MG63 (cell line): ENCODE results near the gene LMNTD2. TPM values are rescaled to one million over a fixed set of nuclear protein-coding genes. Genes with fewer than 3 reads are reported as not detected.
A peak's percentile ranks its signal among the peaks of the same experiment; 100 is the strongest.

ENCODE experiments used
- DNase-seq: peaks from one replicate; pipeline ENCODE4 v3.0.0-alpha.2; 2020
- H3K27me3 ChIP-seq: fragments of 250-450 bp; sonication (Bioruptor Pico); 2 replicates; pipeline ENCODE4 v1.5.1; 2020; ENCODE audit warnings: mild to moderate bottlenecking, moderate library complexity
- H3K36me3 ChIP-seq: fragments of 250-450 bp; sonication (Bioruptor Pico); 2 replicates; pipeline ENCODE4 v1.5.1; 2020; ENCODE audit warnings: mild to moderate bottlenecking, moderate library complexity
- H3K4me3 ChIP-seq: fragments of 250-450 bp; sonication (Bioruptor Pico); 2 replicates; pipeline ENCODE4 v1.5.1; 2020; ENCODE audit warnings: mild to moderate bottlenecking, moderate library complexity
- H3K9me3 ChIP-seq: fragments of 250-450 bp; sonication (Bioruptor Pico); 2 replicates; pipeline ENCODE4 v1.5.1; 2020; ENCODE audit warnings: mild to moderate bottlenecking, moderate library complexity
- total RNA-seq: library from RNA; depleted of rRNA; stranded (reverse); fragments of >200 nt; shearing (Covaris generic); gene quantifications from 2 replicates; pipeline ENCODE4 v1.2.3, GENCODE V29; 2014; ENCODE audit warnings: low replicate concordance

LMNTD2 gene
- total RNA-seq, 1 experiment from 2014 or later: 0.20 TPM

DNA sequence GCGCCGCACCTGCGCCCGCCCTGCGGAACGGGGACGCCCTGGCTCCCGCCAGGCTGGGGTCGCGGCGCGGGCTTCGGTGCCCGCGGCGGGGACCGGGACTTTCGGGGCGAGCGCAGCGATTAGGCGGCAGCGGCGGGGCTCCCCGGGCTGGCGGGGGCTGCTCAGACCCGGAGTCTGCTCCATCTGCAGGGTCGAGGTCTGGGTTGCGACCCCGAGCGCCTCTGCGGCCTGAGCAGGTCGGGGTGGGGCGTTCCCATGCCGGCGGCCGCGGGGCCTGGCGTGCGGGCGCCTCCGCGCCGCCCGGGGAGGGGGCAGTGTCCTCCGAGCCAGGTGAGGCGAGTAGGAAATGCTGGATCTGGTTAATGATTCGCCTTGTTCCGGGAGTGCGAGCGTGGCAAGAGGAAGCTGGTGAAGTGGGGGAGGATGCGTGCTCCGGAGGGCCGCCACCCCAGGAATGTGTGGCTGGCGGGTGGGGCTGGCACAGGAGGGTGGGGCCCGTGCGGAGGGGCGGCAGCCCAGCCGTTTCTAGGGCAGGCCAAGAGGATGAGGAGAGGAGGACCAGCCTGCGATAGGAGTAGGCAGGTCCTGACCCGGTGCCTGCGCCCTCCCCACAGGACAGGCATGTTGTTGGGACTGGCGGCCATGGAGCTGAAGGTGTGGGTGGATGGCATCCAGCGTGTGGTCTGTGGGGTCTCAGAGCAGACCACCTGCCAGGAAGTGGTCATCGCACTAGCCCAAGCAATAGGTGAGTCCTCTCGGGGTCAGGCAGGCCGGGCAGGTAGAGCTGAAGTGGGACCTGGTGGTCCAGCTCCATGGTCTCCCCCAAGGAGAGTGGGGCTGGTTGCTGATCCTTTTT lies 838 bp upstream of the LMNTD2 start:
- Histone ChIP-seq H3K9me3 (no peaks in the 10 kb centered on the region), H3K4me3 (peak overlapping the region; percentile 50), H3K36me3 (no peaks in the 10 kb centered on the region), H3K27me3 (peaks cover 2% of the 10 kb centered on the region)
- peak; percentile 44 for DNase-seq

DNA sequence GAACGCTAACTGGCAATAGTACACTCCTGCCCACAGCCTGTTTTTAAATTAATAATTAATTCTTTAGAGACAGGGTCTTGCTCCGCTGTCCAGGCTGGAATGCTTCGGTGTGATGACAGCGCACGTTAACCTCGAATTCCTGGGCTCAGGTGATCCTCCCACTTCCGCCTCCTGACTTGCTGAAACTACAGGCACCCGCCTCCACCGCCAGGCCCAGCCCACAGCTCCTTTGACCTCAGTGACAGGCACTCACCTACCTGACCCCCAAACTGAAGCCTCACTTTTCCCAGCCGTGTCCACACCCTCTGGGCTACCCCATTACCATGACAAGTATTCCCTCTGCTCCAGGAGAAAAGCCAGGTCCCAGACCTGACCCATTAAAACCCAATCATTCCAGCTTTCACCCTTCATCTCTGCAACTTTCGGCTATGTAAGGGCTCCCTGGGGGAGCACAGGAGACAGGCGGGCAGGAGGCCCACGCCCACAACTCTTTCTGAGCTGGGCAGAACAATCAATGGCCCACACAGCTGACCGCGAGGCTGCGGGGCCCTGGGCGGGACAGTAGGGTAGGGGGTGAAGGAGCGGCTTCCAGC lies 730 bp downstream of the LMNTD2 start:
- Histone ChIP-seq H3K36me3 (no peaks in the 10 kb centered on the region), H3K9me3 (no peaks in the 10 kb centered on the region), H3K4me3 (peak overlapping the region; percentile 50; the same call in 1 of the 2 replicates), H3K27me3 (peaks cover 12% of the 10 kb centered on the region)
- no peak for DNase-seq

DNA sequence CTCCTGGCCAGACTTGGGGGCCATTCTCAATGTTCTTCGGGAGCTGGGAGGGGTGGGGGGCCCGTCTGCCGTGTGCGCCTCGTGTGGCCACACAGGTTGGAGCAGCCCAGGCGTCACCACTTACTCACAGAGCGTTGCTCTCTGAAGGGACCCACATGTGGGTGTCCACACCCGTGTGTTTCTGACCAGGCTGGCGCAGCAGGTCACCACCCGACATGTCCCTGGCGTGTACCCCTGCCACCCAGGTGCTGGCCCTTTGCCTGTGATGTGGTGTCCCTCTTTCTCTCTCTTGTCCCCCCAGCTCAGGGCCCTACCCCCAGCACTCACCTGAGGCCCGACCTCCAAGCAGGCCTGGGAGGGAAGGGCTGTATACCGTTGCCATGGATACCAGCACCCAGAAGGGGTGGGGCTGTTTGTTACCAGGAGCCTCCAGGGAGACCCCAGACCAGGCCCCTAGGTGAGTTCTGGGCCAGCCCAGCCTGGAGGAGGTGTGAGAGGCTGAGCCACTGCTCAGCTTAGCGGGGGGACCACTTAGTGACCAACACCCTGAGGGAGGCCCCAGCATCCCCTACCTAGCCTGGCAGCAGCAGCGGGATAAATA lies 1.4 kb downstream of the LMNTD2 start:
- no peaks in the 10 kb centered on the region for H3K36me3 ChIP-seq
- peaks cover 12% of the 10 kb centered on the region for H3K27me3 ChIP-seq
- no peaks in the 10 kb centered on the region for H3K9me3 ChIP-seq
- DNase-seq: no peak
- H3K4me3 ChIP-seq: no peak overlapping the region

DNA sequence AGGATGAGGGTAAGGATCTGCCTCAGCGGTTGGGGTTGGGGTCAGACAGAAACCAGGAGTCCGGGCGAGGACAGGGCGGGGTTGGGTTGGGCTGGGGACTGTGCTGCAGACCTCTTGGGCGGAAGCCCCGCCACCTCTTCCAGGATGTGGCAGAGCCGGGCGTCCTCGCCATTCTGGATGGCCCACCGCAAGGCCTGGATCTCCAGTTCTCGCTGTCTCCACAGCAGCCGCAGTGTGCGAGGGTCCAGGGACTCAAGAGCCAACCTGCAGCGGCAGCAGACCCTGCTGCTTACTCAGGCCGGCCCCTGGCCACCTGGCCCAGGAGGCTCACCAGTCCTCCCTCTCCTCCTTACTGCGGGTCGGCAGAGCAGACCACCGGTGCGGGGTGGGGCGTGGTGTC lies 2.0 kb downstream of the LMNTD2 start:
- no peaks in the 10 kb centered on the region for H3K36me3 ChIP-seq
- DNase-seq: no peak
- peaks cover 12% of the 10 kb centered on the region for H3K27me3 ChIP-seq
- no peaks in the 10 kb centered on the region for H3K9me3 ChIP-seq
- H3K4me3 ChIP-seq: no peak overlapping the region

DNA sequence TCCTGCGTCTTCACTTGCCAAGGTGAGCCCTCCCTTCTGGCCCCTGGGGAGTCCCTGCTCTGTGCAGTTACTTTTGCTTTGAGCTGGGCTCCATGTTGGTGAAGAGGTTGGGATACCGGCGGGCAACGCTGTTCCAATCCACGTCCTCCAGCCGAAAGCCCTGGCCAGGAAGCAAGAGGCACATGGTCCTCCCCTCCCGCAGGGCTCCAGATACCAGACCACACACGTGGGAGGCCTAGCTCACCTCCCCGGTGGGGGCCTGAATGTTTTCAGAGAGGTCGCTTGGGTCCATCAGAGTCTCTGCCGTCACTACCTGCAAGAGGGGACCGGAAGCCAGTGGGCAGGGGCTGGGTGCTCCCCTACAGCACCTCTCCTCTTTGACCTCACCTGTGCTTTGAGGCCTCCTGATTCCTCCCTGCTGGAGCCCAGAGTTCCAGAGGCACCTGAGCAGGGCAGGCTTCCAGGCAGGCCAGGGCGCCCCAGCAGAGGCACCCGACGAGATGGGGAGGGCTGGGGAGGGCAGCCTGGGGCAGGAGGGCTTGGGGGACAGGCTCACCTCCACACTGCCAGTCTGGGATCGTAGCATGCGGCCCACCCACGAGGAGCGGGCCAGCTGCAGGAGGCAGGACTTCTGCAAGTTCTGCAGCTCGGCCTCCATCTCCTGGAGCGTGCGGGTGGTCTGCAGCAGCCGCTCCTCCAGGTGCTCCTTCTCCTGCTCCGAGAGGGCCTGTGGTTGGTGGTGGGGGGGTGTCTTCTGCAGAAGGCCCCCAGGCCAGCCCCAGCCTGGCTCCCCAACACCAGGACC lies 3.0 kb downstream of the LMNTD2 start:
- Histone ChIP-seq H3K4me3 (no peak overlapping the region), H3K27me3 (peaks cover 12% of the 10 kb centered on the region)
- DNase-seq: no peak

DNA sequence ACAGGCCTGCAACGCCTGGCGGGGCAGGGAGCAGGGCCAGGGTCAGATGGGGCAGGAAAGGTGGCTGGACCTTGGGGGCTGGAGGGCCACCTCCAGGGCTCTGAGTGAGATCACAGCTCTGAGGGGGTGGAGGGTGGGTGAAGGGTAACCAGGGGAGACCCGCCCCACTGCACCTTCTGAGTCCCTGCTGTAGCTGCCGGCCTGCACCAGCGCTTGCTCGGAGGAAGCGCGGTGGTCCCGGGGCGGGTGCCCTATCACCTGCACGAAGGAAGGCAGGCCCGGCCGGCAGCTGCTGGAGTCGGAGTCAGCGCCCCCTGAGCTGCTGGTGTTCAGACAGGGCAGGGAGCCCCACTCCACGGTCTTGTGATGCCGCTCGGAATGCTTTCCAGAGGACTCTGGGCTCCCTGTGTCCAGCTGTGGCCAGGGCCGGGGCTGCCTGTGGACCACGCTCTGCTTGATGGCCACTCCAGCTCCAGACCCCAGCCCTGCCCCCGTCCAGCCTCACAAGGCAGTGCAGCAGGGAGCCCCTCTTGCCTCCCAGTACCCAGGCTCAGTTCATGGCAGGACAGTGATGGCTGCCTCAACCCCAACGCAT lies 3.8 kb downstream of the LMNTD2 start:
- Histone ChIP-seq H3K27me3 (peaks cover 12% of the 10 kb centered on the region), H3K4me3 (no peak overlapping the region), H3K36me3 (no peaks in the 10 kb centered on the region), H3K9me3 (no peaks in the 10 kb centered on the region)
- DNase-seq: no peak

More for the DNA sequence above, 3.0 kb downstream of the LMNTD2 start:
- Histone ChIP-seq H3K36me3 (no peaks in the 10 kb centered on the region), H3K9me3 (no peaks in the 10 kb centered on the region)

DNA sequence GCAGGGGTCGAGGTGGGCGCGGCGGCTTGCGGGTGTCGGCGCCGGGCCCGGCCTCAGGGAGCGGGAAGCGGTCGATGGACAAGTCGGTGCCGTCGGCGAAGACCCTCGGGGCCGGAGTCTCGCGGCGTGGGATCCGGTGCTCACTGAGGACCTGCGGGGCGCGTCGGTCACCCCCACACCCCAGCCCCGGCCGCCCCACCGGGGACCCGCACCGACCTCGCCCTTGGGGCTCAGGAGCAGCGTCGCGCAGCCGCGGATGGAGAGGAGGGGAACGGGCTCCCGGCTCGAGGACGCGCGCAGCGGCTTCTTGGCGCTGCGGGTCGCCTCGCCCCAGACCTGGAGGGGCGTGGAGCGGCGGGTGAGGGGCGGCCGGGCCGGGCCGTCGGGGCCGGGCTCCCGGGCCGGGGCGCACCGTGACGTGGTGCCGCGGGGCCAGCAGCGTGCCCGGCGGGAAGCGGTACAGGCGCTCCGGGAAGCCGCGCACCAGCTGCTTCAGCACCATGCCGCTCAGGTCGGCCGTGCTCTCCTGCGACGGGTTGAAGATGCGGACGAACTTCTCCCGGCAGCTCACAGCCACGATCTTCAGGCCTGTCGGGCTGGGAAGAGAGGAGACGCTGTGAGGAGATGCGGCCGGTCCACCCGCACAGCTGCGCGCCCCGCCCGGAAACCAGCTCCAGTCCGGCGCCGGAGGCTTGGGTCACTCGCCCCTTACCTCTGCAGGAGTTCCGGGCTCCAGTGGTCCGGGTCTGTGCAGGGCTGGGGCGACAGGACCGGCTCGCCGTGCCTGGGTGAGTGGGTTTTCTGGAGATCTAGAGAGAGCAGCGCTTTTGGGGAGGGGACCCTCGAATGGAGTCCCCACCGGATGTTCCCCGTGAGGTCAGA lies 4.5 kb downstream of the LMNTD2 start:
- DNase-seq: no peak
- peaks cover 12% of the 10 kb centered on the region for H3K27me3 ChIP-seq
- no peak overlapping the region for H3K4me3 ChIP-seq
- H3K36me3 ChIP-seq: no peaks in the 10 kb centered on the region
- no peaks in the 10 kb centered on the region for H3K9me3 ChIP-seq

DNA sequence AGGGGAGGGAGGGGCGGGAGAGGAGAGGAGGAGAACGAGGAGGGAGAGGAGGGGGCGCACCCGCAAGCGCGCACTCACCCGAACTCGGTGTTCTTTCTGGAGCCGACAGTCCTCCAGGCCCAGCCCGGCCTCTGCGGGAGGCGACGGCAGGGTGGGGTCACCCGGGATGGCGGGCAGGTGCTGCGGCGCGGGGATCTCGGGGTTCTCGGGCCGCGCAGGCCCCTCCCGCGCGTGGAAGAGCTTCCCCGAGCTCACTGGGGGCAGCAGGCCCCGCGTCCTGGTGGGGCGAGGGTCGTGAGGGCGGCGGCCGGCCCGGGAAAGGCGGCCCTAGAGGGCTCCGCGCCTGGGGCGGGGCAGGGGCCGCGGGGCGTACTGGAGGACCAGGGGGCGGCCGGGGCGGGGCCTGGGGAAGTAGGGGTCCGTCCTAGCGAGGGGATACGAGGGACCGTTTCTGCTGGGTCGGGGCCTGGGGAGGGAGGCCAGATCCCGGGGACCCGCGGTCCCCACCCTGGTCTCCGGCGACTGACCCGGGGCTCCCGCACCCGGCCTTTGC lies 5.2 kb downstream of the LMNTD2 start:
- Histone ChIP-seq H3K27me3 (peaks cover 12% of the 10 kb centered on the region), H3K4me3 (no peak overlapping the region), H3K9me3 (no peaks in the 10 kb centered on the region), H3K36me3 (no peaks in the 10 kb centered on the region)
- DNase-seq: no peak

DNA sequence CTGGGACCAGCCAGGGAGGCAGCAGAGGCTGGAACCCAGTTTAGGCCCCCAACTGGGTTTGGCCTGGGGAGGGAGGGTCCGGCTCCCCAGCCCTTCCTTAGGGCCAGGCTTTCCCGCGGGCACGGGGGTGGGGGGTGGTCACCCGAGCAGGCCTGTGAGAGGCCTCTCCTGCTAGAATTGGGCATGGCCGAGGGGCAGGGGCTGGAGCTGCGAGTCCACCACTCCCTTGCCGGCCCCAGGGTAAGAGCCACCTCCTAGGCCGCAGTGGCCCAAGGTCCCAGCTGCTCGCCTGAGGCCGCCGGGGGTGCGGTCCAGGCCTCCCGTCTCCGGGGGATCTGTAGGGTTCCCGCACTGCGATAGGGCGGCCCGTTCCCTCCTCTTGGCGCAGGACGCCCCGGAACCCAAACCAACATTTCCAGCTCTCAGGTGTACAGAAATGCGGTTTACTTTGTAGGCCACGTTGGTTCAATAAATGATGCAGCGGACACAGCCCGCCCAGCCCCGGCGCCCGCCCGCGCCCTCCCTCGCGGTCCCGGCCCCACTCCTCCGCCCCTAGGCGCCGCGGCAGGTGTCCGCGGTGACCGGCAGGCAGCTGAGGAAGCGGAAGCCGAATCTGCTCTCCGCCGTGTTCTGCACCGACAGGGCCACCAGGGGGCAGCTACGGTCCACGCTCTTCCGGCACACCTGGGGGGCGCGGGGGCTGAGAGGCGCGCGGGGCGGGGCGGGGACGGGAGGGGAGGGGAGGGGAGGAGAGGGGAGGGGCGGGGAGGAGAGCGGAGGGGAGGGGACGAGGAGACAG lies 5.9 kb downstream of the LMNTD2 start:
- peaks cover 12% of the 10 kb centered on the region for H3K27me3 ChIP-seq
- no peaks in the 10 kb centered on the region for H3K36me3 ChIP-seq
- DNase-seq: peak; percentile 48
- no peaks in the 10 kb centered on the region for H3K9me3 ChIP-seq
- no peak overlapping the region for H3K4me3 ChIP-seq

DNA sequence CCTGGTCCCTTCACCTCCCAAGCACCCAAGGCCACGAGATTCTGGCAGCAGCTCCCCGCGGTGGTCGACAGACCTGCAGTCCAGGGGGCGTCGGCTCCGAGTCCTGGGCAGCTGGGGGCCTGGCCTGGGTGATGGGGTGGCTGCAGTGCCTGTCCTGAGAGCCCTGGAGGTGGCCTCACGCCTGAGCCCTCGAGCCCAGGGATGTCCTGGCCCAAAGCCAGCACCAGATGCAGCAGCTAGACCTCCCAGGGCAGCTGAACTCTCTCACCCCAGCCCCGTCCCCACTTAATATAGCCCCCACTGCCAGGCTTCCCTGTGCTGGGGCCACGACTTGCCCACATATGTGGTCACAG lies 6.6 kb downstream of the LMNTD2 start:
- DNase-seq: no peak
- Histone ChIP-seq H3K9me3 (no peaks in the 10 kb centered on the region), H3K36me3 (no peaks in the 10 kb centered on the region), H3K4me3 (no peak overlapping the region), H3K27me3 (peaks cover 12% of the 10 kb centered on the region)

DNA sequence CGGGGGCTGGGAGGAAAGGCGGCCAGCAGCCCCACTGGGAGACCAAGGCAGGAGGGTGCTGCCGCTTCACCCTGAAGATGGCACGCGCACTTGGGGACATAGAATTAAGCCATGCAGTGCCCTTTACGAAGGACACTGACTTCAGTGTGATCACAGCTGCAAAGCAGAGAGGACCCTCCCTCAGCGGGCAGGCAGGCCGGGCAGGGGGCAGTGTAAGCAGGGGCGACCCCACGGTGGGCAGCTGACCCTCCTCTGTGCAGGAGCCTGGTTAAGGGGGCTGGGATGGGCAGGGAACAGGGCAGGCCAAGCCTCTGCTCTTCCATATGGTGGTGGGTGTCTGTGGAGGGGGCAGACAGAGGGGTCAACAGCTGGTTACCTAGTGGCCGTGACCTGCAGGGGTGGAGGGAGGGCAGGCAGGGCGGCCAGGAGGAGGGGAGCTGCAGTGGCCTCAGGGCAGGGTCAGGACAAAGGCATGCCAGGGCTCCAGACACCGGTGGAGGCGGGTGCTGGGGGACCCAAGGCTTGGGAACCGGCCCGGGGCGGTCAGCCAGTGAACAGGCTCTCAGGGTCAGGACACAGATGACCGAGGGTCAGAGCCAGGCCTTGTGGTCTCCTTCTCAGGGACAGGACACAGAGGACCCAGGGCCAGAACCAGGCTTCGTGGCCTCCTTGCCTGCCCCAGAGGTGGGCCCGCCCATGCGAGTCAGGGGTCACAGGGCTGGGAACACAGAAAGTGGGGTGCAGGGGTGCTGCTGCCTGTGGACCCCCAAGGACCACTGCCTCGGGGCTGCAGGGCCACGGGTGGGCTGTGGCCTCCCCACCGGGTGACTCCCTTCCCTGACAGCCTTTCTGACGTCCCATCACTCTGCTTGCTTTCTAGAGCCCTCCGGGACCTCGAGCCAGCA lies 7.2 kb downstream of the LMNTD2 start:
- Histone ChIP-seq H3K4me3 (no peak overlapping the region), H3K36me3 (no peaks in the 10 kb centered on the region), H3K9me3 (no peaks in the 10 kb centered on the region), H3K27me3 (peaks cover 12% of the 10 kb centered on the region)
- no peak for DNase-seq

DNA sequence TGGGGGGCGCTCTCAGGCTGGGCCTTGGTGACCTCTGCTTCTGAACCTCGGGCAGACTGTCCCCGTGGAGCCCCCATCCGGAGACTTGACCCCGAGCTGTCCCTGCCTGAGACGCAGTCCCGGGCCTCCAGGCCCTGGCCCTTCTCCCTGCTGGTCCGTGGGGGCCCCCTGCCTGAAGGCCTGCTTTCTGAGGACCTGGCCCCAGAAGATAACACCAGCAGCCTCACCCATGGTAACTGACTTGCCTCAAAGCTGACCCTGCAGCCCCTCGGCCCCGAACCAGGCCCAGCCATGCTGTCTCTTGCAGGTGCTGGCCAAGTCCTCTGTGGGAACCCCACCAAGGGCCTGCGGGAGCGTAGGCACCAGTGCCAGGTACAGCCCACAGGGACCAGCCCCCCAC lies 8.9 kb downstream of the LMNTD2 start:
- H3K9me3 ChIP-seq: no peaks in the 10 kb centered on the region
- peaks cover 12% of the 10 kb centered on the region for H3K27me3 ChIP-seq
- no peaks in the 10 kb centered on the region for H3K36me3 ChIP-seq
- DNase-seq: no peak
- H3K4me3 ChIP-seq: no peak overlapping the region

DNA sequence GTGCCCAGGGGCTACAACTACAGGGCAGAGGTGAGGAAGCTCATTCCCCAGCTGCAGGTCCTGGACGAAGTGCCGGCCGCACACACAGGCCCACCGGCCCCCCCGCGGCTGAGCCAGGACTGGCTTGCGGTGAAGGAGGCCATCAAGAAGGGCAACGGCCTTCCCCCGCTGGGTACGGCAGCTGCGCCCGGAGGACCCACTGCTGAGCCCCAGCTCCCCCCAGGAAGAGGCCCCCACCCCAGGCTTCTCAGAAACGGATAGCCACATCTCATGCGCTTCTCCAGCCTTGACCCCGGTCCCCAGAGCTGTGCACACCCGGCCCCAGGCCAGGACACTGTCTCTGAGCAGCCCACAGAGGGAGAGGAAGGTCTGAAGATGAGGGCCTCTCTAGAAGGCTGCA lies 9.4 kb downstream of the LMNTD2 start:
- H3K9me3 ChIP-seq: no peaks in the 10 kb centered on the region
- H3K36me3 ChIP-seq: no peaks in the 10 kb centered on the region
- DNase-seq: no peak
- H3K4me3 ChIP-seq: no peak overlapping the region
- H3K27me3 ChIP-seq: peaks cover 8% of the 10 kb centered on the region

DNA sequence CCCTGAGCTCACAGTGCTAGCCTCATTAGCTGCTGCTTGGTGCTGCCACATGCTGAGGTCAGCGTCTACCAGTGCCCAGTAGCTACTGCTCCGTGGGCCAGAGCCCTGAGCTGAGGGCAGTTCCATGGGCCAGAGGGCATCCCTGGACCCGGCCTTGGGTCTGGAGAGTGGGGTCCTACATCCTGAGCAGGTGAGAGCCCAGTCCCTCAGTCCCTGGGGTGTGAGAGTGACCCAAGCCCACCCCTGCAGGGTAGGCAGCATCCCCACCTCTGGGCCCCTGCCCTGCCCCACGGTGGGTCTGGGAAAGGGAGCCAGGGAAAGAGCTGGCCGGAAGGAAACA lies 9.8 kb downstream of the LMNTD2 start:
- no peak overlapping the region for H3K4me3 ChIP-seq
- peaks cover 6% of the 10 kb centered on the region; the same call in 1 of the 2 replicates for H3K27me3 ChIP-seq
- no peaks in the 10 kb centered on the region for H3K9me3 ChIP-seq
- no peaks in the 10 kb centered on the region for H3K36me3 ChIP-seq
- no peak for DNase-seq
